GM21447 (cell line): ENCODE data around the gene DDX24.
A peak's percentile ranks its signal among the peaks of the same experiment; 100 is the strongest.

Experiments
- ATAC-seq: cut with Tn5 transposase; IDR thresholded peaks from one replicate; pipeline ENCODE4 v1.9.1; 2021; ENCODE audit not compliant: unreplicated experiment

Gene DDX24

GRCh38 chr14:94049625-94050023 lies 31.4 kb downstream of the DDX24 start:
- no peak for ATAC-seq

- ATAC-seq = no peak
These were observed 32.0 kb downstream of the DDX24 start for GRCh38 chr14:94048691-94049624.

- no peak for ATAC-seq
These were observed 33.4 kb downstream of the DDX24 start for GRCh38 chr14:94047581-94047980.

GRCh38 chr14:94046696-94047250 lies 34.2 kb downstream of the DDX24 start:
- ATAC-seq = no peak

GRCh38 chr14:94045563-94046345 lies 35.2 kb downstream of the DDX24 start:
- ATAC-seq = no peak

- no peak for ATAC-seq
These were observed 35.9 kb downstream of the DDX24 start for GRCh38 chr14:94045101-94045500.

- no peak for ATAC-seq
These were observed 36.4 kb downstream of the DDX24 start for GRCh38 chr14:94044476-94045091.

GRCh38 chr14:94043756-94044475 lies 37.1 kb downstream of the DDX24 start:
- ATAC-seq = no peak

GRCh38 chr14:94043111-94043755 lies 37.8 kb downstream of the DDX24 start:
- no peak for ATAC-seq

GRCh38 chr14:94042433-94043091 lies 38.4 kb downstream of the DDX24 start:
- no peak for ATAC-seq

- no peak for ATAC-seq
These were observed 39.3 kb downstream of the DDX24 start for GRCh38 chr14:94041551-94042346.

GRCh38 chr14:94040796-94041195 lies 40.2 kb downstream of the DDX24 start:
- no peak for ATAC-seq

- no peak for ATAC-seq
These were observed 40.8 kb downstream of the DDX24 start for GRCh38 chr14:94040247-94040646.

GRCh38 chr14:94038921-94039629 lies 41.9 kb downstream of the DDX24 start:
- no peak for ATAC-seq

GRCh38 chr14:94038510-94038909 lies 42.5 kb downstream of the DDX24 start:
- no peak for ATAC-seq

- ATAC-seq = no peak
These were observed 43.0 kb downstream of the DDX24 start for GRCh38 chr14:94037954-94038353.

- ATAC-seq = peak; percentile 84
These were observed 44.5 kb downstream of the DDX24 start for GRCh38 chr14:94036313-94037167.
